HG03575 (cell line): ENCODE measurements around the gene CLN6.
"Not testable (repeated sequence)": the region's sequence is repeated elsewhere in the genome, so short reads cannot be mapped to it uniquely, and the experiment has no call there.

Experiments used
- ATAC-seq: cut with Tn5 transposase; IDR thresholded peaks from one replicate; pipeline ENCODE4 v1.9.1; 2021; ENCODE audit not compliant: unreplicated experiment, insufficient number of reproducible peaks, low FRiP score; ENCODE audit errors: extremely low read depth

Gene CLN6

DNA sequence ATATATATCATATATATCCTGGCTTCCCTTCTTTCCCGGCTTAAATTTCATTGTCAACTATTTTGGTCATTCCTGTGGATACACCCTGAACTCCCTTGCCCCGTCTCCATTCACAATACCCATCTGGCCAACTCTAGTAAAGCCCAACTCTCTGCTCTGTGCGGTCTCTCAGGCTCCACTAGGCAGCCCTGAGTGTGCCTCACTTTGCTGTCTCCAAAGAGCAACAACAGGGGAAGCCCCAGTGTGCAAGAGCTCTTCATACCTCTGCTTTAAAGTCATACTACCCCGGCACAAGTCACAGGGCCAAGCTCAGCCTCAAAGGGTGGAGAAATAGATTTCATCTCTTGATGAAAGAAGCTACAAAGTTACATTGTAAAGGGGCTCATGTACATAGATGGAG lies 29.2 kb upstream of the CLN6 start:
- no peak for ATAC-seq

DNA sequence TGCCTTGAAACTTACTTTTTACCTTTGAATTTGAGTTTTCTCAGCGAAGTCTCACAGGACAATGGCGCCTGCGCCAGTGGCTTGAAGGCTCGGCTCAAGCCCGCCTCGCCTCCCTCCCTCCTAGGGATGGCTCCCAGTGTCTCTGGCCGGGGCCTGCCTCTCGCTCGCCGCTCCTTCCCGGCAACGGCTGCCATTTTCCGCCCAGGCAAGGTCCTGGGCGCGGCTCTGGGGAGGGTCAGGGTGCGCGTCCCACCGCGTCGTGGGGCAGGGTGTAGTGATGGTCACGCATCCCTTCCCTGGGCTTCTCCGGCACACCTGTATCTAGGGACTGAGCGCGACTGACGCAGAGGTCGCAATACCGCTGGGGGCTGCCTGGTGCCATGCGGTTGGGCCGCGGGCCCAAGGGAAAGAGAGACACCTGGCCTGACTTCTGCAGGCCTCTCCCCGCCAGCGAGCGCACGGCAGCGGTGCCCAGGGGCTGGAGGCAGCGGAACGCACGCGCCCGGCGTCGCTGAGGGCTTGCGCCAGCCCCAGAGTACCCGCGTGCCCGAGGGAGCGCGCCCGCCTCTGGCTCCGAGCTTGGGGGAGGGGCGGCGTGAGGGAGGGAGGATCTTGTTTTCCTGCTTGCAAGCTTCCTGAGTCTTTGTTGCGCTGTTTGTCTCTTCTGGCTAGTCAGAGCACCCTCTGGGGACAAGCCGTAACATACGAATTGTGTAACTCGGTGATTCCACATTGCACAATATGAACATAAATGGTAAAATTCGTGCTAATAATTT lies 27.3 kb upstream of the CLN6 start:
- no peak for ATAC-seq

DNA sequence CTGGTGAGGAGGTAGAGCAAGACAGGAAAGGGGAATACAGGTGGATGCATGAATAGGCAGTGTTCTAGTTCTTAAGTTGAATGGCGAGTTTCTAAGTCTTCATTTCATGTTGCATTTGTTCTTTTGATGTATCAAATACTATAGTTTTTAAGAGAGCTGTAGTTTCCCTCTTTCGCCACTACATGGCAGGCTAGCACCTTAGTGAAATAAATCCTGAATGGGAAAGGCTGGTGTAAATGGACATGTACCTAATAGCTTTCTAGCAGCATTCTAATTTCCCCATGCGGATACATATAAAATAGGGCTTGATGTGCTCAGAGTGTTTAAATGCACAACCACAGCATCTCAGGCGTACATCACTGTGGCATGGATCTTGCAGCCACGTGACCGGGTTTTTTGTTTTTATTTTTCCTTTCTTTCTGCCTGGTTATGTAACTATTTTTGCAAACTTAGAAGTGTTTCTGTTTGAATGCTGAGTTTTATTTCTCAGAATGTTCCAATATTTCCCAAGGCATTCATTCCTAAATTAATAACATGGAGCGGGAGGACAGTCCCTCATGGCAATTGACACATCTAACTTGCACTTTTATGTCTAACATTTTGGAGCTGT lies 23.5 kb upstream of the CLN6 start:
- ATAC-seq: no peak

DNA sequence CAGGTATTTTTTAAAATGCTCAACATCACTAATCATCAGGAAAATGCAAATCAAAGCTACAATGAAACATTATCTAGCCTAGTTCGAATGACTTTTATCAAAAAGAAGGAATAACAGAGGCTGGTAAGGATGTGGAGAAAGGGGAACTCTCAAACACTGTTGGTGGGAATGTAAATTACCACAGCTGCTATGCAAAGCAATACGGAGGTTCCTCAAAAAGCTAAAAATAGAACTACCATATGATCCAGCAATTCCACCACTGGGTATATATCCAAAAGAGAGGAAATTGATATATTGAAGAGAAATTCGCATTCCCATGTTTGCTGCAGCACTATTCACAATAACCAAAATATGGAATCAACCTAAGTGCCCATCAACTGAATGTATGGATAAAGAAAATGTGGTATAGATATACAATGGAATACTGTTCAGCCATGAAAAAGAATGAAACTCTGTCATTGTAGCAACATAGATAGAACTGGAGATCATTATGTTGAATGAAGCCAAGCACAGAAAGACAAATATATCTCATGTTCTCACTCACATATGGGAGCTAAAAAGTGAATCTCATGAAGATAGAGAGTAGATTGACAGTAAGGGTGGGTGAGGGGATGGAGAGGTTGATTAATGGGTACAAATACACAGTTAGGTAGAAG lies 19.7 kb upstream of the CLN6 start:
- ATAC-seq: no peak

DNA sequence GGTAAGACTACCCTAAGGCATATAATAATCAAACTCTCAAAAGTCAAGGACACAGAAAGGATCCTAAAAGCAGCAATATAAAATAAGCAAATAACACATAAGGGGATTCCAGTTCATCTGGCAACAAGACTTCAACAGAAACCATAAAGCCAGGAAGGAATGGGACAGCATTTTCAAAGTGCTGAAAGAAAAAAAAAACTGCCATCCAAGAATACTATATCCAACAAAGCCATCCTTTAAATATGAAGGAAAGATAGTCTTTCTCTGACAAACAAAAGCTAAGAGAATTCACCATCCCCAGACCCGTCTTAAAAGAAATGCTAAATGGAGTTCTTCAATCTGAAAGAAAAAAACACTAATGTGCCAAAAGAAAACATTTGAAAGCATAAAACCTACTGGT lies 14.7 kb upstream of the CLN6 start:
- no peak for ATAC-seq

DNA sequence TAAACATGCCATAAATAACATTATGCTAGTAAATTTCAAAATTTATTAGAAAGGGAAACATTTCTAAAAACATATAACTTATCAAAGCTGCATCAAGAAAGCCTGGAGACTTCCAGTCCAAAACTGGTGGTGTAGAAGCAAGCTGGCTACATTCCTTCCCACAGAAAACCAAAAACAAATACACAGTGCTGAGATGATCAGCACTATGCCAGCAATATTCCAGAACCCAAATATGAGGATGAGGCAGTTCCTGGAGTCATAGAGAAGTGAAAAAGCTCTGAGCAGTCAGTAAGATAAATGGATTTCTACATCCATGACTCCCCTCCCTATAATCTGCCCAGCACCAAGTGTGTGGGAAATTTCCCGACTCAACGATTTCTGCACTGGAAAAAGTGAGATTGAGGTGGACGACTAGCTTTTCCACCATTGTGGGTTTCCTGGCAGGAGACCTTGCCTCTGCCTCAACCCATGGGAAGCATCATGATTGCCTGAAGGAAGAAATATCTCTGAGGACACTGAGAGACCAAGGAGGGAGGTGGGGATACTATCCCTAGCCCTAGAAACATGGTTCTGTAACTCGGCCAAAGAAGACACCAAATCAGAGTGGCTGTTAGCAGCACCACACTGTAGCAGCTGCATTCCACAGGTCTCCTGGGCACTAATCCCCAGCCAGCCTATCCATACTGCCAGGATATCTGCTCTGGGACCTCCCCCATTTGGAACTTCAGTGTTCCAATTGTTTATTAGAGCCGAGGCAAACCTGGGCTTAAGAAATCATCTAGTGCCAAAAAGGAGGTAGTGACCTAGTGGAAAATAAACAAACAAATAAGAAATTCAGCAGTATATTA lies 11.8 kb upstream of the CLN6 start:
- ATAC-seq: no peak

DNA sequence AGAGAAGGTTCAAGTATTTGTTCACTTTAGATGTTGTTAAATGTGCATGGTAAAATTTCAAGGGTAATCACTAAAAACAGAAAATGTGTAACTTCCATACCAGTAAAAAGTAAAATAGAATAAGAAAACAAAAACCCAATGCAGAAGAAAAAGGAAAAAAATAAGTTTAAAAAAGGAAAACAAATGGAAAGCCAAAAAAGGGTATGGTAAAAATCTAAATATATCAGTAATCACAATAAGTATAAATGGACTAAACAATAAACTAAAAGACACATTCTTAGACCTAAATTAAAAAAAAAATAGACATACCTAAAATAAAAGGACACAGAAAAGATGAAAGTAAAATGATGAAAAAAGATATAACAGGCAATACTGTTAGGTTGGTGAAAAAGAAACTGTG lies 9.5 kb upstream of the CLN6 start:
- ATAC-seq: no peak

DNA sequence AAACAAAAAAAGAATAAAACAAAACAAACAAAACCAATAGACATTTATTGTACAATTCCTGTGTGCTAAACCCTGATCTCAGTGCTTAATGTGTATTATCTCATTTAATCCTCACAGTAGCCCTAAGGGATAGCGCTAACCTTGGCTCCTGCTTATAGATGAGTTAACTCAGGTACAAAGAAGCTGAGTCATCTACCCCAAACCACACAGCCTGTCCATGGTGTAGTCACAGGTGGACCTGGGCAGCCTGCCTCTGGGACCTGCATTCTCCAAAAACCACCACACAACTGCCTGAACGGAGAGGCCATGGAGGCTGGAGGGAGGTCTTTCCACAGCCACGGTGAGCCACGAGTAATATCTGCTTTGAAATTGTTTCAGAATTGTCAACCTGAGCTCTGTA lies 5.5 kb upstream of the CLN6 start:
- no peak for ATAC-seq

DNA sequence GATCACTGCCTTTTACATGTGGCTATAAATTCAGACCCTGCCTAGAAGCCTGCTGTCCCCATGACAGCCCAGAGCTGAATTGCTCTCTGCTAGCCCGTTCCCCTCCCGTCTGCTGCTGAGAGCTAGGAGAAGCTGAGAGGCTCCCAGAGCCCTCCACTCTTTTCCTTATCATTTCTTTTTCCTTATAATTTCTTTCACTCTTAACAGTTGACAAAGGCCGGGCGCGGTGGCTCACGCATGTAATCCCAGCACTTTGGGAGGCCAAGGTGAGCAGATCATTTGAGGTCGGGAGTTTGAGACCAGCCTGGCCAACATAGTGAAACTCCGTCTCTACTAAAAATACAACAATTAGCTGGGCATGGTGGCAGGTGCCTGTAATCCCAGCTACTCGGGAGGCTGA lies 5.0 kb upstream of the CLN6 start:
- ATAC-seq: not testable (repeated sequence)

DNA sequence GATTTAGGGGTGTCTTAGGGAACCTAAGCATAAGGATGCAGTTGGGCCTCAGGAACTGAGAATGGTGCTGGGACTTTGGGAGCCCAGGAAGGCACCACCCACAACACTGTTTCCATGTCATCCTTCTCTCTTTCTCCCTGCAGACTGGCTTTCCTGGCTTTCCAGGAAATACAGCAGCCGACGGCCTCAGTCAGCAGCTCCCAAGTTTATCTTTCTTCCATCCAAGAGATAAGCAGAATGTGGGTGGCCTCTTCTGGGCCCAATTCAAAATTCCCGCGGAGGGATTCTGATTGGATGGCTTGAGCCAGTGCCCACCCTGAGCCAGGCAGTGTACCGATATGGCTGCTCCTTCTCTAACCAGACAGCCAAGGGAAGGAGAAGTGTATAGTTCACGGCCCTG lies 4.5 kb upstream of the CLN6 start:
- ATAC-seq: no peak

DNA sequence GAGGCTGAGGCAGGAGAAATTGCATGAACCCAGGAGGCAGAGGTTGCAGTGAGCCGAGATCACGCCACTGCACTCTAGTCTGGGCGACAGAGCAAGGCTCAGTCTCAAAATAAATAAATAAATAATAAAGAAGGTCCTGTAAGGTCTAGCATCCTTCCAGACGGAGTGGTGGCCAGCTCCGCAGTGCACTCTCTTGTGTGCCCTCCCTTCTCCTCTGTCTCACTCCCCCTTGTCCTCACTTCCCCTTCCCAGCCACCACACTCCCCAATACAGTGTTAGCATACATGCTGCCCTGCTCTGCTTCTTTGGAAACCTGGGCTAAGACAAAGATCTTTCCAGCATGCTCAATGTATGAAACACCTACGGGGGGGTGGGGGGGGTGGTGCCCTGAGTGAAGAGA lies 3.4 kb upstream of the CLN6 start:
- ATAC-seq: no peak

DNA sequence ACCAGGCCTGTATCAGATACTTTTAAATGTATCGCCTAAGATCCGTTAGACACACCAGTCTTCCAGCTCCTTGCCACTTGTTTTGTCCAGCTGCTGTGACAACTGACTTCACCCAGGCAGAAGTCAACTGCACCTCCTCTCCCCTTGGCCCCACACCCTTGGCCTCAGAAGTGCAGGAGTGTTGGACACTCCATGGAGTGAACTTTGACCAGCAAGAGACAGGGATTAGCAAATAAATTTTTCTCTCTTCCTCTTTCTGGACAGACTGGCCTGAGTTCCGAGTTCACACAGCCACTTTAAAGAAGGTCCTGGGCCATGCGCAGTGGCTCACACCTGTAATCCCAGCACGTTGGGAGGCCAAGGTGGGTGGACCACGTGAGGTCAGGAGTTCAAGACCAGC lies 2.9 kb upstream of the CLN6 start:
- no peak for ATAC-seq

DNA sequence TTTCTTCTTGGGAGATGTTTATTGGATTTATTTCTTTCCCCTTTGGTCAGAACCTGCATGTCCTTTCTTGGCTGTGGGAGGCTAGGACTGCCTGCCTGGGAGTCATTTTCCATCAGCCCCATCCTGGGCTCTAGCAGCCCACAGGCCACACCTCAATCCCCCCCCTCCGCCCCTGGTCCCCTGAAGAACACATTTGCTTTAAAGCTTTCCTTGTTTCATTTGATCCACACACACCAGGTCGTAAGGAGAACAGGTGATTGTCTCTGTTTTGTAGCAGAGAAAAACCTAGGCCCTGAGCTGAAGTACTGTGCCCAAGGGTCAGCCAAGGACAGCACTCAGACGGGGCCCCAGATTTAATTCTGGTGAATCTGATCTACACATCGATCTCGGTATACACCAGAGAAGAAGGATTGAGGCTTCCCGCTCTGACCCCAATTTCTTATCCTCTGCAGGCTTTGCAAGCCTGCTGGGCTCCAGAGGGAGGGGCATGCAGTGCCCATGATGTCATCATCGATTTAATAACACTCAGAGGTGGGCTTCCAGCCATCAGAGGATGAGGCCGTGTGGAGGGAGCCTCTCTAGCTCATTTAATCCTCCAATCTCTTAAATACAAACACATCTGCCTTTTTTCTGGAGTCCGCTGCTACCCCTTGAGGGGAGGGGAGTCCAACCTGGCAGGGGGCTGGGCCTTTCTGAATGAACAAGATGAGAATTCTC lies 1.7 kb upstream of the CLN6 start:
- no peak for ATAC-seq

DNA sequence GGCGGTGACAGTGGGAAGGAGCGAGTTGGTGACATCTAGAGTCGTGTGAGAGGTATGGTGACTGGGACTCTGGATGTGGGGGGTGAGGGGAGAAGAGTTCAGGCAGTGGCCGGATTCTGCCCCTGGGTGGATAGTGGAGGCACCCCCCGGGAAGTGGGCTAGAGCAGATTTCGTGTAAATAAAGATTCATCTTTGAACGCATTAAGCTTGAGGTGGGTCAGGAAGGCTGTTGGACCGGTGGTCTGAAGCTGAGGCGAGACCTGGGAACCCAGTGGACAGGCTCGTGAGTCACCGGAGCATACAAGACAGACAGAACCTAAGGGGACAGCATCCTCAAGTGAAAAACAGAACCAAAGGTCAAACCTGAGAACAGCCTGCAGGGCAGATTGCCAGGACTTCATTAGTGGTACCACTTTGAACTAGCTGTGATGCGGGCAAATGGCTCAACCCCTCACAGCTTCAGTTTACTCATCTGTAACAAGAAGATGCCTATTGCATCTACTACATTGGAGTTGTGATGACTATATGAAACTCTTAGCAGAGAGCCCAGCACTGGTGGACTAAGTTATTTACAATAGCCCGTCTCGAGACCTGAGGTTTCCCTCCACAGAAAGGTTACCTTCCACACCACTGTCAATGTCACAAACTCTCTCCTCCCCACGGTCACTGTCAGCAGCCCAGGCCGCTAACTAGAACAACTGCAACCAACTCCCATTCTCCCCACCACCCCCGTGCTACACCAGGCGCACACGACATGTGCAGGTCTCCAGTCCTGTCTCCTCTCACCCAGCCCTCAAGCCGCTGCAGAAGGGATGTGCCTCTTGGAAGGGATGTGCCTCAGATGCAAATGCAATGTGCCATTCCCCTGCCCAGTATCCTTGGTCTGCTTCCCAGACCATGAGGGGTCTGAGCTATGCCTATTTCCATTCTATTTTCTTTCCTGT lies 901 bp upstream of the CLN6 start:
- ATAC-seq: no peak

DNA sequence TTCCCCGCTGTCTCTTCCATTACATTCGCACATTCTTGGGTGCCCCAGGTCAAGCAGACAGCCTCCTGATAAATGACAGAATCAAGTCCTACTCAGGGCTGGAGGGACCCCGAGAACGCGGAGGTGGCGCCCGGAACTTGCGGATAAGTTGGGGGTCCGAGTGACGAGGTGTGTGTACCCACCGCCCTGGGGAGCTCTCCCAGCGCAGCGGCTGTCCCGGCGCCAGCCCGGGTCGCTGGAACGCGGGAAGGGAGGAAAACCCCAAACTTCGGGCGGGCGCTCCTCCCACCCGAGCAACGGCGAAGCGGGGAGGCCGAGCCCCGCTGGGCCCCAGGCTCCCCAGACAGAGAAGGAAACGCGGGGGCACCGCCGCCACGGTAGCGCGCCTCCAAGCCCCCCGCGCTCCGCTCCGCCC lies 550 bp downstream of the CLN6 start:
- ATAC-seq: no peak

DNA sequence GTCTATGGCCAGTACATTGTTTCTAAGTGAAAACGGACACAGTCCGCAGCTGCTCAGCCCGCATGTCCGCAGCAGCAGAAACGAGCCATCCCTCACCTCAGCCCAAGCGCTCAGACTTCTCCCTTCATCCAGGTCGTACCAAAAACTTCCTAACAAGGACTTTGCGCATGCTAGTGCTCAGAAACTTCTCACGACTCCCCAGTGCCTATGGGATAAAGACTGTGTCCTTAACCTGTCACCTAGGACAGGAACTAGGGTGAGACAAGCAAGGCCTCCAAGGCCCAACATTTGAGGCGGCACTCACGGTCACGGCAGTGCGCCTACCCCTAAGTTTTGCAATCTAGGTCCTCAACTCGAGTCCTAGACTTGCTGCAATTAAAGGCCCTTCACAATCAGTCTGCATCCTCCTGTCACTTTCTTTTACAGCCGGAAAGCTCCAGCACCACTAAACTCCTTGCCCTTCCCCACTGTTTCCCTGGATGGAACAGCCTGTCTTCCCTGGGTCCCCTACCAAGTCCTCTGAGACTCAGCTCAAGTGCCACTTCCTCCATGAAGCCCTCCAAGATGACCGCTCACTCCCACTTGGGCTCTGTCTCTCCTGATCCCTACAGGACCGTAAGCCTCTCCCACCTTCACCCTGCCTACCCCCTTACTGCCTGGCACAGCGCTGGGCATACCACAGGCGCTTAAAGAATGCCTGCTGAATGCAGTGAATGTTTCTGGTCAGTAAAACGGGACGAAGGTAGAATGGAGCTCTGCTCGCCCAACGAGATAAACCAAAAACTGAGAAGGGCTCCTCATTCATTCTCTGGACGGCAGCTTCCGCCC lies 1.2 kb downstream of the CLN6 start:
- no peak for ATAC-seq

DNA sequence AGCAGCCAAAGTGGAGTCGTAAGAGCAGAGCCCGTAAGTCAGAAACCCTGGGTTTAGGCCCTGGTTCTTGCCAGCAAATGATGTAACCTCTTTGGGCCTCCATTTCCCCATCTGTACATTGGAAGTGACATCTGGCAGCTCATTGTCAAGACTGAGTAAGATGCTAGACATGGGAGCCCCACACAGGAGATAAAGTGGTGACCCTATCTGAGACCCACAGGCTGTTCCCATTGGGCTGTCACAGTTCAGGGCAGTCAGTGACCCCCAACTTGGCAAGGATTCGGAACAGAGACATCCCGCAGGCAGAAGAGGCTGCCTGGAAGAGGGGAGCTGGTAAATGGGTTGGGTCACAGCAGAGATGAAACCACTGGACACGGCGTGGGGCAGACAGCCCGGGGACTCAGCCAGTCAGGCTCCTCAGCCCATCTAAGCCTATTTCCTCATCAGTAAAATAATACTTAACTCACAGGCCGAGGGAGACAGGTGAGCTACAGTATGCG lies 1.8 kb downstream of the CLN6 start:
- no peak for ATAC-seq
